Embryonic facial prominence (tissue), 1 donor: ENCODE results near the gene RAD51C.
"Not testable (repeated sequence)": the region's sequence is repeated elsewhere in the genome, so short reads cannot be mapped to it uniquely, and the experiment has no call there.

Experiments used
- DNase-seq: peaks from one replicate; pipeline ENCODE4 v3.0.0-alpha.2; 2016; ENCODE audit errors: extremely low spot score

RAD51C gene

GRCh38 chr17:58684003-58684402, 8.4 kb upstream of the RAD51C start:
- DNase-seq: no peak

- DNase-seq: not testable (repeated sequence)
Measured at GRCh38 chr17:58684462-58684861, 7.9 kb upstream of the RAD51C start.

- no peak for DNase-seq
Measured at GRCh38 chr17:58686980-58687379, 5.4 kb upstream of the RAD51C start.

GRCh38 chr17:58688521-58688920, 3.9 kb upstream of the RAD51C start:
- no peak for DNase-seq

- DNase-seq: not testable (repeated sequence)
Measured at GRCh38 chr17:58690033-58690432, 2.4 kb upstream of the RAD51C start.

- no peak for DNase-seq
Measured at GRCh38 chr17:58691701-58692238, 632 bp upstream of the RAD51C start, which contains the start of gene TEX14. TEX14 (minus strand) TSS chr17:58692045; CDS start chr17:58652001, 40,044 bp downstream.

- no peak for DNase-seq
Measured at GRCh38 chr17:58693208-58693607, 806 bp downstream of the RAD51C start.

- DNase-seq: no peak
Measured at GRCh38 chr17:58693751-58694150, 1.3 kb downstream of the RAD51C start.

GRCh38 chr17:58694302-58694701, 1.9 kb downstream of the RAD51C start:
- DNase-seq: no peak

- DNase-seq: no peak
Measured at GRCh38 chr17:58694826-58695225, 2.4 kb downstream of the RAD51C start.

- no peak for DNase-seq
Measured at GRCh38 chr17:58699771-58700170, 7.4 kb downstream of the RAD51C start.

GRCh38 chr17:58702045-58702476, 9.7 kb downstream of the RAD51C start:
- no peak for DNase-seq

- no peak for DNase-seq
Measured at GRCh38 chr17:58702708-58703107, 10.3 kb downstream of the RAD51C start.

- DNase-seq: no peak
Measured at GRCh38 chr17:58703137-58703915, 10.9 kb downstream of the RAD51C start.

GRCh38 chr17:58703916-58704286, 11.5 kb downstream of the RAD51C start:
- DNase-seq: no peak

- no peak for DNase-seq
Measured at GRCh38 chr17:58706351-58707140, 14.1 kb downstream of the RAD51C start.

GRCh38 chr17:58710948-58711552, 18.6 kb downstream of the RAD51C start:
- no peak for DNase-seq

GRCh38 chr17:58722274-58722673, 29.9 kb downstream of the RAD51C start:
- DNase-seq: no peak

- no peak for DNase-seq
Measured at GRCh38 chr17:58722696-58723095, 30.3 kb downstream of the RAD51C start.

- DNase-seq: no peak
Measured at GRCh38 chr17:58728798-58729197, 36.4 kb downstream of the RAD51C start.

- DNase-seq: no peak
Measured at GRCh38 chr17:58730937-58731336, 38.5 kb downstream of the RAD51C start.

- DNase-seq: no peak
Measured at GRCh38 chr17:58734040-58734439, 41.6 kb downstream of the RAD51C start.
